SK-N-SH (cell line): Measurements from ENCODE around the gene REPS2. TPM values are rescaled to one million over a fixed set of nuclear protein-coding genes. Genes with fewer than 3 reads are reported as not detected.

Experiments used
- CTCF ChIA-PET: fragments of 300-600, 350-600 bp; formaldehyde crosslinking; extraction: SDS; loops from one replicate; lab custom pipeline; 2021; lab: Yijun Ruan, JAX
- POLR2A ChIA-PET: fragments of 350-600 bp; sonication (Branson Sonifier 250); formaldehyde crosslinking; extraction: SDS; loops from one replicate; lab custom pipeline; 2020; ENCODE audit warnings: antibody characterized with exemption, inconsistent platforms; lab: Yijun Ruan, JAX
- DNase-seq: peaks from one replicate; pipeline ENCODE4 v3.0.0; 2012
- H2AFZ ChIP-seq: fragments of 200-600 bp; sonication (generic); 2 replicates; pipeline ENCODE4 v1.8.1; 2016; ENCODE audit warnings: antibody characterized with exemption, mild to moderate bottlenecking, low read depth
- H3F3A ChIP-seq: fragments of 200-600 bp; sonication (generic); replicated peaks from 2 replicates; pipeline ENCODE3; 2016; ENCODE audit warnings: antibody characterized with exemption, mild to moderate bottlenecking; ENCODE audit not compliant: insufficient read depth
- H3K27ac ChIP-seq, 2 experiments: fragments of 200-500 bp in 1 of 2; fragments of 200-600 bp in 1 of 2; sonication (Bioruptor generic) in 1 of 2; sonication (generic), shearing (Covaris generic) in 1 of 2; 2 replicates each; pipeline versions ENCODE4 v1.5.1 to v1.6.1; 2014 to 2016; ENCODE audit warnings: low read depth in 2 of 2, inconsistent platforms in 1 of 2, low read length in 1 of 2, mild to moderate bottlenecking in 1 of 2, mixed read lengths in 1 of 2
- H3K27me3 ChIP-seq: fragments of 200-600 bp; sonication (generic), shearing (Covaris generic); 2 replicates; pipeline ENCODE4 v1.6.1; 2016; ENCODE audit warnings: mixed run types; ENCODE audit not compliant: insufficient read depth
- H3K36me3 ChIP-seq, 2 experiments: fragments of 200-500 bp in 1 of 2; fragments of 200-600 bp in 1 of 2; sonication (Bioruptor generic) in 1 of 2; sonication (generic) in 1 of 2; replicated peaks in 1 of 2; 2 replicates each; pipeline versions ENCODE3 to v1.5.1; 2014 to 2016; ENCODE audit warnings: low read length in 1 of 2, mild to moderate bottlenecking in 1 of 2; ENCODE audit not compliant: insufficient read depth in 2 of 2, control insufficient read depth in 1 of 2
- H3K4me1 ChIP-seq, 2 experiments: fragments of 200-500 bp in 1 of 2; fragments of 200-600 bp in 1 of 2; sonication (Bioruptor generic) in 1 of 2; sonication (generic), shearing (Covaris generic) in 1 of 2; 2 replicates each; pipeline versions ENCODE4 v1.5.1 to v1.6.1; 2014 to 2016; ENCODE audit warnings: low read depth in 1 of 2, low read length in 1 of 2, mixed run types in 1 of 2; ENCODE audit not compliant: insufficient read depth in 2 of 2, control insufficient read depth in 1 of 2
- H3K4me2 ChIP-seq: fragments of 200-600 bp; sonication (generic), shearing (Covaris generic); 2 replicates; pipeline ENCODE4 v1.6.1; 2017; ENCODE audit warnings: mixed run types
- H3K4me3 ChIP-seq, 2 experiments: fragments of 200-500 bp in 1 of 2; fragments of 200-600 bp in 1 of 2; sonication (Bioruptor generic) in 1 of 2; sonication (generic), shearing (Covaris generic) in 1 of 2; 2 replicates each; pipeline versions ENCODE4 v1.5.1 to v1.8.1; 2014 to 2016; ENCODE audit warnings: low read depth in 2 of 2, inconsistent platforms in 1 of 2, low read length in 1 of 2, mild to moderate bottlenecking in 1 of 2, mixed read lengths in 1 of 2, moderate library complexity in 1 of 2
- H3K79me2 ChIP-seq: fragments of 200-600 bp; sonication (generic); 2 replicates; pipeline ENCODE4 v1.8.1; 2017; ENCODE audit warnings: mild to moderate bottlenecking; ENCODE audit not compliant: insufficient read depth
- H3K9ac ChIP-seq: fragments of 200-600 bp; sonication (generic); 2 replicates; pipeline ENCODE4 v1.6.1; 2017; ENCODE audit warnings: mixed run types
- H3K9me2 ChIP-seq: fragments of 200-600 bp; sonication (generic); 2 replicates; pipeline ENCODE4 v1.6.1; 2017; ENCODE audit warnings: mixed run types
- H3K9me3 ChIP-seq: fragments of 200-600 bp; sonication (generic); 2 replicates; pipeline ENCODE4 v1.6.1; 2017; ENCODE audit warnings: mixed run types, mild to moderate bottlenecking, moderate library complexity
- H4K20me1 ChIP-seq: fragments of 200-600 bp; sonication (generic); 2 replicates; pipeline ENCODE4 v1.6.1; 2017; ENCODE audit warnings: mild to moderate bottlenecking, mixed run types; ENCODE audit not compliant: insufficient read depth
- CTCF ChIP-seq: fragments of 200-600 bp; sonication (generic); IDR thresholded peaks from 2 replicates; pipeline ENCODE4 v1.6.1; 2017; ENCODE audit warnings: antibody characterized with exemption, mild to moderate bottlenecking, moderate library complexity
- IRF3 ChIP-seq: fragments of 150-350 bp; IDR thresholded peaks from 2 replicates; pipeline ENCODE4 v1.6.1; 2016; ENCODE audit warnings: mild to moderate bottlenecking, low read depth, low read length
- NFIC ChIP-seq: IDR thresholded peaks from 2 replicates; pipeline ENCODE4 v1.4.0; 2012; ENCODE audit warnings: borderline replicate concordance
- NRF1 ChIP-seq: IDR thresholded peaks from 2 replicates; pipeline ENCODE4 v1.6.1; 2012; ENCODE audit warnings: low read depth, mild to moderate bottlenecking, low read length
- RCOR1 ChIP-seq: fragments of 150-350 bp; IDR thresholded peaks from 2 replicates; pipeline ENCODE4 v1.6.1; 2017; ENCODE audit warnings: antibody characterized with exemption, low read length
- SMC3 ChIP-seq: IDR thresholded peaks from 2 replicates; pipeline ENCODE4 v1.6.1; 2012; ENCODE audit warnings: low read depth, low read length, improper control_type of control experiment
- TAF1 ChIP-seq: IDR thresholded peaks from 2 replicates; pipeline ENCODE4 v1.6.1; 2012; ENCODE audit warnings: low read depth, mild to moderate bottlenecking, low read length, moderate library complexity, borderline replicate concordance
- ZBTB33 ChIP-seq: IDR thresholded peaks from 2 replicates; pipeline ENCODE4 v1.4.0; 2012; ENCODE audit warnings: low read depth, borderline replicate concordance
- WGBS: methylation state at CpG from one replicate; pipeline ENCODE4 v1.1.6; 2017; ENCODE audit warnings: low lambda C conversion rate; 5-methylcytosine and 5-hydroxymethylcytosine counted together
- polyA plus RNA-seq, 3 experiments: library from polyadenylated mRNA; depleted of rRNA; stranded (reverse); fragments of >200 nt; gene quantifications; 2 replicates each; pipeline ENCODE4 v1.2.3, GENCODE V29; 2012

The REPS2 gene
- polyA plus RNA-seq, 1 of the 3 experiments (the other 2 are of a cell fraction) = 0.62 TPM

GRCh38 chrX:17062065-17062464, 115.6 kb downstream of the REPS2 start:
- Histone ChIP-seq H3K27me3 (no peaks in the 10 kb centered on the region), H3K4me1 (no peaks in the 10 kb centered on the region; a peak in 1 of 4 replicates), H3K9me2 (no peaks in the 10 kb centered on the region), H3K4me3 (no peak overlapping the region), H2AFZ (no peak overlapping the region), H3F3A (no peaks in the 10 kb centered on the region), H3K79me2 (no peaks in the 10 kb centered on the region), H3K27ac (no peak overlapping the region), H3K9me3 (no peaks in the 10 kb centered on the region), H3K9ac (no peak overlapping the region), H3K36me3 (no peaks in the 10 kb centered on the region), H3K4me2 (no peak overlapping the region), H4K20me1 (no peaks in the 10 kb centered on the region)
- DNase-seq = no peak
- TF ChIP-seq IRF3 (no peak), NRF1 (no peak), NFIC (no peak), ZBTB33 (no peak), RCOR1 (no peak), TAF1 (no peak)
- ChIA-PET CTCF (interaction anchor here (0.7 to 1.3 kb wide), 3 partner anchors 16 to 179 kb away, joined by 3 to 4 read pairs (median 3); no protein-coding TSS in a partner anchor), POLR2A (no interaction called here)

GRCh38 chrX:17065100-17065499, 118.6 kb downstream of the REPS2 start:
- POLR2A ChIA-PET = no interaction called here
- TF ChIP-seq CTCF = peak; percentile 33; the same call in 1 of the 2 replicates
- no peak for TF ChIP-seq SMC3

More at GRCh38 chrX:17065100-17065499, 118.6 kb downstream of the REPS2 start:
- Histone ChIP-seq H4K20me1 (no peaks in the 10 kb centered on the region), H3K9me2 (no peaks in the 10 kb centered on the region), H2AFZ (no peak overlapping the region), H3K36me3 (no peaks in the 10 kb centered on the region), H3K4me2 (no peak overlapping the region), H3K4me3 (no peak overlapping the region), H3F3A (no peaks in the 10 kb centered on the region), H3K4me1 (no peaks in the 10 kb centered on the region; a peak in 1 of 4 replicates), H3K27me3 (no peaks in the 10 kb centered on the region), H3K27ac (no peak overlapping the region), H3K9me3 (no peaks in the 10 kb centered on the region), H3K9ac (no peak overlapping the region), H3K79me2 (no peaks in the 10 kb centered on the region)
- CTCF ChIA-PET = no interaction called here
- 54% methylated on average over 5 of the region's 5 CpGs for WGBS
- DNase-seq = no peak
